ENCODE results near the gene WDR59.
A peak's percentile ranks its signal among the peaks of the same experiment; 100 is the strongest.

Gene WDR59

GRCh38 chr16:74872302-74872701 is 112.6 kb downstream of the WDR59 start:
- no peaks in the 10 kb centered on the region for H3K79me2 ChIP-seq
- no peak for TF ChIP-seq CTCF (IDR thresholded peaks at IDR 0.05)
- no peaks in the 10 kb centered on the region for H3K36me3 ChIP-seq (ENCODE audit: control insufficient read depth, insufficient read depth, low read length)
- no peak overlapping the region for H3K27ac ChIP-seq
- no peak overlapping the region for H3K4me3 ChIP-seq (ENCODE audit: low read depth, low read length)
- no peak overlapping the region for H3K4me2 ChIP-seq (ENCODE audit: low read length)
- no peaks in the 10 kb centered on the region for H3K9me3 ChIP-seq (ENCODE audit: control insufficient read depth, low read length)
- H3K4me1 ChIP-seq = no peaks in the 10 kb centered on the region
- no peak overlapping the region for H2AFZ ChIP-seq
- no peak overlapping the region for H3K9ac ChIP-seq
- no peaks in the 10 kb centered on the region for H3K27me3 ChIP-seq (ENCODE audit: control insufficient read depth, insufficient read depth, low read length)

- Histone ChIP-seq H2AFZ (no peak overlapping the region), H3K9ac (no peak overlapping the region), H3K4me1 (no peaks in the 10 kb centered on the region), H3K27ac (no peak overlapping the region), H3K27me3 (ENCODE audit: control insufficient read depth, insufficient read depth, low read length) (no peaks in the 10 kb centered on the region), H3K4me2 (ENCODE audit: low read length) (no peak overlapping the region), H3K79me2 (no peaks in the 10 kb centered on the region), H3K9me3 (ENCODE audit: control insufficient read depth, low read length) (no peaks in the 10 kb centered on the region), H3K4me3 (ENCODE audit: low read depth, low read length) (no peak overlapping the region), H3K36me3 (ENCODE audit: control insufficient read depth, insufficient read depth, low read length) (no peaks in the 10 kb centered on the region)
- no peak for TF ChIP-seq CTCF (IDR thresholded peaks at IDR 0.05)
Measured at GRCh38 chr16:74871608-74872007, 113.3 kb downstream of the WDR59 start.

GRCh38 chr16:74868501-74868900 is 116.4 kb downstream of the WDR59 start:
- no peaks in the 10 kb centered on the region for H3K27me3 ChIP-seq (ENCODE audit: control insufficient read depth, insufficient read depth, low read length)
- H3K27ac ChIP-seq = peak overlapping the region; percentile 74
- H3K9ac ChIP-seq = no peak overlapping the region
- no peaks in the 10 kb centered on the region for H3K4me1 ChIP-seq
- no peak overlapping the region for H3K4me3 ChIP-seq (ENCODE audit: low read depth, low read length)
- no peaks in the 10 kb centered on the region for H3K36me3 ChIP-seq (ENCODE audit: control insufficient read depth, insufficient read depth, low read length)
- TF ChIP-seq CTCF (IDR thresholded peaks at IDR 0.05) = no peak
- H3K79me2 ChIP-seq = no peaks in the 10 kb centered on the region
- H3K4me2 ChIP-seq (ENCODE audit: low read length) = no peak overlapping the region
- no peaks in the 10 kb centered on the region for H3K9me3 ChIP-seq (ENCODE audit: control insufficient read depth, low read length)
- H2AFZ ChIP-seq = no peak overlapping the region

- Histone ChIP-seq H3K4me3 (ENCODE audit: low read depth, low read length) (no peak overlapping the region), H2AFZ (no peak overlapping the region), H3K27me3 (ENCODE audit: control insufficient read depth, insufficient read depth, low read length) (no peaks in the 10 kb centered on the region), H3K36me3 (ENCODE audit: control insufficient read depth, insufficient read depth, low read length) (no peaks in the 10 kb centered on the region), H3K9ac (no peak overlapping the region), H3K9me3 (ENCODE audit: control insufficient read depth, low read length) (no peaks in the 10 kb centered on the region), H3K27ac (peak overlapping the region; percentile 74), H3K79me2 (no peaks in the 10 kb centered on the region), H3K4me1 (no peaks in the 10 kb centered on the region), H3K4me2 (ENCODE audit: low read length) (no peak overlapping the region)
- no peak for TF ChIP-seq CTCF (IDR thresholded peaks at IDR 0.05)
Measured at GRCh38 chr16:74868035-74868434, 116.9 kb downstream of the WDR59 start.

- H3K9me3 ChIP-seq (ENCODE audit: control insufficient read depth, low read length) = no peaks in the 10 kb centered on the region
- no peak overlapping the region for H3K9ac ChIP-seq
- H3K79me2 ChIP-seq = no peaks in the 10 kb centered on the region
- no peak for TF ChIP-seq CTCF (IDR thresholded peaks at IDR 0.05)
- H3K27ac ChIP-seq = no peak overlapping the region
- no peaks in the 10 kb centered on the region for H3K36me3 ChIP-seq (ENCODE audit: control insufficient read depth, insufficient read depth, low read length)
- H3K4me2 ChIP-seq (ENCODE audit: low read length) = no peak overlapping the region
- no peaks in the 10 kb centered on the region for H3K4me1 ChIP-seq
- H2AFZ ChIP-seq = no peak overlapping the region
- no peak overlapping the region for H3K4me3 ChIP-seq (ENCODE audit: low read depth, low read length)
- H3K27me3 ChIP-seq (ENCODE audit: control insufficient read depth, insufficient read depth, low read length) = no peaks in the 10 kb centered on the region
Measured at GRCh38 chr16:74867281-74867849, 117.6 kb downstream of the WDR59 start.
